GM19043 (cell line): Measurements from ENCODE around the gene MRPL9.

Experiments
- ATAC-seq: cut with Tn5 transposase; IDR thresholded peaks from one replicate; pipeline ENCODE4 v1.9.1; 2021; ENCODE audit warnings: low read depth; ENCODE audit not compliant: unreplicated experiment

The MRPL9 gene

GRCh38 chr1:151762941-151763921 is at the start of gene MRPL9:
Gene MRPL9 (minus strand): TSS chr1:151763496. CDS start chr1:151763479, 17 bp downstream.
- peak; percentile 91 for ATAC-seq

GRCh38 chr1:151811181-151811580 is 47.9 kb upstream of the MRPL9 start:
- no peak for ATAC-seq

DNA sequence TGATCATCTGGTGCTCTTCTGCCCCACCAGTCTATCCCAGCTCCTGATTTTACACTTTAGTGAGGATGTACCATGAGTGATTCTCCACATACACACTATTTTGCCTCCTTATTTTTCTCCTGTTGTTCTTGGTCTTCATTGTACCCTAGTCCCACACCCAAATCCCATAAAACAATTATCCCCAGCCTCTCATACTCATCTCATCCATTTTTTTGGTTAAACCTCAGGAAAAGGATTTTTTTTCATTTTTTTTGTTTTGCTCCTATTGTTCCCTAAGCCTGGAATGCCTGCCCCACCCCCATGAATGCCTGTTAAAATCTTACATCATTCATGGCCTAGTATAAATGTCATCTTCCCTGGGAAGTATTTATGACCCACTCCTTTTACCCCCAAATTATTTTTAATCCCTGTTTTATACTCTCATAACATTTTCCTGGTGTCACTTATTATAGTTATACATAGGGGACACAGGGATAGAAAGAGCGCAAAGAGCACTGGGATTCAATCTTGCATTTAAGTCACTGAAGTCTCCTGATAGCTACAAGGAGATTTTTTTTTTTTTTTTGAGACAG is 46.8 kb upstream of the MRPL9 start:
- no peak for ATAC-seq

DNA sequence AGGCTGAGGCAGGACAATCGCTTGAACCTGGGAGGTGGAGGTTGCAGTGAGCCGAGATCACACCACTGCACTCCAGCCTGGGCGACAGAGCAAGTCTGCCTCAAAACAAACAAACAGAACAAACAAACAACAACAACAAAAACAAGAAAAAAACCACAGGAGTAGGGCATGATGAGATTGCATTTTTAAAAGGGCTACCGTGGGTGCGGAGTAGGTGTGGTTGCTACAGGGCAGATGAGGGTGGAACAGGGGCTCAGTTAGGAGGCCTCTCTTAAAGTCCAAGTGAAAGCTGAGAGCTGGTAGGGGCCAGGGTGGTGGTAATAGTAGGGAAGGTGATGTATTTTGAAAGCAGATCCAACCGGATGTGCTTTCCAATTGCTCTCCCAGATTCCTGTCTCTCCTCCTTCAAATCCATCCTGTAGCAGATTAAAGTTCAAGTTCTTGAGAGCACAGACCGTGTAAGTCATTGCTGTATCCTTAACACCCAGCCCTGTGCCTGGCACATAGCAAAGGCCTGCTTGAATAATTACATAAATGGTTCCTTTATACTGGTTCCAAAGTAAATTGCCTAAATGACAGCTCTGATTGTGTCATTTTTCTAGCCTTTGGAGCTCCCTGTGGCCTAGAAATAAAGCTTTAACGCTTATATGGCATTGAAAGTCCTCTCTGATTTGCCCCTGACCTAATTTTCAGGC is 46.1 kb upstream of the MRPL9 start:
- no peak for ATAC-seq

DNA sequence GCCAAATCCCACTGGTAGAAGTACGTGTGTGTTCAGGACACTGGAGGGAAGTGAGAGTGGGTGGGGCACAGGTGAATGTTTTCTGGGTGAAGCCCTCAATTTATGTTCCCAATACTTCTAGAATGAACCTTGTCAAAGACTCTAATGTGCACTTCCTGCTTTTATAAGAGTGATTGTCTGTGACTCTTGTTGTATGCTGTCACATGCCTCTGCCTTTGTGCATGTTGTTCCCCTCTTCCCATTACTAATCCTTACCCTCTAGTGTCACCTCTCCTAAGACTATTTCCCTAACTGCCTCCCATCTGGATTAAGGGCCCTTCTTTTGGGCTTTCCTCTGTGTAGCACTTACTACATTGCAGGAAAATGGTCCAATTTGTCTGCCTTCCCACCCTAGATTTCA is 44.5 kb upstream of the MRPL9 start:
- no peak for ATAC-seq

DNA sequence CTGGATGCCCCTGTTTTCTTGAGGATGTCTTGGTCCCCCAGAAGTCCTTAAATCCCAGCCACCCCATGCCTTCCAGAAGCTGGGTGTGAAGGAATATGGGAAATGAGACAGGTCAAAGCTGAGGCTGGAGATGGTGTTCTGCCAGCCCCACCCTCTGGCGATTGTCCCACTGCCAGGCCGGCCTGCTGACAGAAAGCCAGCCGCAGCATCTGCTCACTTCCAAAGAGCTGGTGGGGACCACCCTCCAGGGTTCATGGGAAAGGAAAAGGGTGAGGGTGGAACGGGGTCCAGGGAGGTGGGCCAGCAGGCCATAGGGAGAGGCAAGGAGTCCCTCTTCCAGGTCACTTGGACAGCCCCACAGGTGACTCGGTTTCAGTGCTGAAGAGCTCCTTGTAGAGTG is 43.8 kb upstream of the MRPL9 start:
- ATAC-seq: no peak

GRCh38 chr1:151806170-151806569 is 42.9 kb upstream of the MRPL9 start:
- no peak for ATAC-seq

DNA sequence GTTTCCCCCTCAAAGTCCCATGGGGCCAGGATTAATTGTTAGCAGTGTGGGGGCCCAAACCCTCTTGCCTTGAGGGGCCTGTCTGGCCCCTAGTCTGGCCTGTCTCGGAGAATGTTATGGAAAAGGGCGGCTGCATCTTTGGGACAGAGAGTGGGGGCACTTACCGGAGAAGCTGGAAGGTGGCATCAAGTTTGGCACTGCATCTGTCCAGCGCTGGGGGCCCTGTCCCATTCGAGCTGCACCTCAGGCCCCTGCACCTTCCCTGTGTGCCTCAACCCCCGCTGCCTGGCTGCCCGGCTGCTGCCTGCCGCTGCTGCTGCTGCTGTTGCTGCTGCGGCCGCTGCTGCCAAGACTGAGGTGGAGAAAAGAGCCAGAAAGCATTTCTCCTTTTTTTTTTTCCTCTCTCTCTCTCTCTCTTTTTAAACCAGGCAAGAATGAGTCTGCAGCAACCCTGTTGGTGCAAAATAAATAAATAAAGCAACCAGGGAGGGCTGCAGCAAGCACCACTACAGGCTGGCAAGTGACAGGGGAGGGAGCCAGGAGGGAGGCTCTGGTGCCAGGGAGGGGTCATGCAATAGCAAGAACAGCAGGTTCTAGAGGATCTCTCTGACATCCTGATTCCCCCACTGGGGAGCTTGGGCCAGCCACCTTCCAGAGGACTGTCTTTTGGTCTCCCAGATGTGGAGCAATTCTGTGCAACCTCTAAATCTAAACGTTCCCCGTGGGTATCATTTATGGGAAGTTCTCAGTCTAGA is 41.9 kb upstream of the MRPL9 start, which contains the start of gene LINGO4:
Gene LINGO4, minus strand, starts transcription at position 354 of the 755 bp plus-strand sequence. CDS start 2,715 bp downstream, outside the sequence.
- ATAC-seq: no peak

DNA sequence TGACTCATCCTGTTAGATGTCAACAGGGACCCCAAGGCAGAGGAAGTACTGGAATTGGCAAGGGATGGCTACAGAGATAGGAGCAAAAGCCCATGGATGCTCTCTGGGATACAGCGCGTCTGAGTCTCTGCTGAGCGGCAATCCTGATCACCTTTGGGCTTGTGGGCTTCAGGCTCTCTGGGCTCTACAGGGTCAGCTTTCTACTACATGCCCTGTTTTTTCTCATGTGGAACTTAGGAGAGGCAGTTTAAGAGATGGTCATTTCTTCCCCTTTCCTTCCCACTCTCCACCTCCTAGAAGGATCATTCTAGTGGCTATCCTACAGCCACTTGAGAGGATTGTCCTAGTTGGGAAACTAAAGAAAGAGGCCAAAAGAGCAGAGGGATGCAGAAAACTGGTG is 40.6 kb upstream of the MRPL9 start:
- ATAC-seq: no peak

- ATAC-seq: no peak
These were observed 39.9 kb upstream of the MRPL9 start for GRCh38 chr1:151803164-151803563.

GRCh38 chr1:151802372-151802771 is 39.1 kb upstream of the MRPL9 start:
- ATAC-seq: no peak

GRCh38 chr1:151801846-151802245 is 38.5 kb upstream of the MRPL9 start:
- ATAC-seq: no peak

DNA sequence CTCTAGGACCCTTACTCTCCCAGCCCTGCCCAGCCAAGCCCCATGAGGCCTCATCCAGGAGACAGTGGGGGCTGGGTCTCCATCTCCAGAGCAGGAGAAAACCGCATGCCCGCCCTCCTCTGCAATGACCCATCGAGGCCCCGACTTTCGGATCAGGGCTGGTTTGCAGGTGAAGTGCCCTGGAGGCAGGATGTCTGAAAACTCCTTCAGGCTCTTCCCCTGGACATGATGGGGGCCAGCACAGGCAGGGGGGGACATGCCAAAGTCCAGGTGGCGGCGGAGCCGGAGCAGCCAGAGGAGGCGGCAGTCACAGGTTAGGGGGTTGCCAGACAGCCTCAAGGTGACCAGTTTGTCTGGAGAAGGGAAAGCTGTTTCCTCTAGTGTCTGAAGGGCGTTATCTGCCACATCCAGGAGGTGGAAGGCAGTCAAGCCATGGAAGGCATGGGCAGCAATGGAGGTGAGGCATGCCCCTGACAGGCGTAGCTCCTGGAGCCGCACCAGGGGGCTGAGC is 38.1 kb upstream of the MRPL9 start:
- no peak for ATAC-seq

- no peak for ATAC-seq
These were observed 37.5 kb upstream of the MRPL9 start for GRCh38 chr1:151800830-151801229.

- no peak for ATAC-seq
These were observed 36.1 kb upstream of the MRPL9 start for GRCh38 chr1:151799179-151800022.

GRCh38 chr1:151798571-151798970 is 35.3 kb upstream of the MRPL9 start:
- ATAC-seq: no peak

DNA sequence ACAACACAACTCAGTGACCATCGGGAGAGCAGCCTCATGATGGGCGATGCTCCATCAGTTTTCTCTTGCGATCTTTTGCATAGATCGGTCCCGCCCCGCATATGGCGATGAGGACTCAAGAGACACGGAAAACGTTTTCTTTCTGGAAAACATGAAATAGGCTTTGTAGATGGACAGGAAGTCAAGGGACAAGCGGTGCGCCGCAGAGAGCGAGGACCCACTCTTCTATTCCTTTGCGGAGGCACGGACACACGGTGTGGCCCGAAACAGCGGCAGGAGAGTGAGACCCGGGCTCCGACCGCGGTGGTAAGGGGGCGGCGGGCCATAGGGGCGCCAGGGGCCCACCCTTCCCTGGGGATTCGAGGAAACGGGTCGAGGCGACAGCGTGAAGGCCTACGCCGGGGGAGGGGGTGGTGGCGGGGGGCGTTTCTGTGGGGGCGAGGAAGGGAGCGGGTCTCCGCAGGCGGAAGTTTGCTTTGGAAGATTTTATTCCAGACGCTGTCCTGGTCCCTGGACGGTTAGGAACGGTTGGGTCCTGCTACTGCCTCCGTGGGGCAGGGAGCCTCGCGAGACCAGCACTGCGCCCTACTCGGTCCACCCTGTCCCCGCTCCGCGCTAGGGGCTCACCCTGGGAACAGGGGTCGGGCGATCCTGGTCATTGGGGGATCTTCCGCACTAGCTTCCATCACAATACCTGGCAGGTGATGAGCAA is 27.8 kb upstream of the MRPL9 start:
- ATAC-seq: no peak

GRCh38 chr1:151790071-151790939 is 27.0 kb upstream of the MRPL9 start, which contains the start of gene TDRKH:
Gene TDRKH (minus strand): TSS chr1:151790500. CDS start chr1:151783022, 7,478 bp downstream.
- peak; percentile 98 for ATAC-seq
